RWPE1 (cell line): ENCODE results near the gene AP1AR.

Source experiments
- CTCF ChIA-PET: fragments of 350-600 bp; sonication (Branson Sonifier 250); formaldehyde crosslinking; extraction: SDS; loops from one replicate; lab custom pipeline; 2021; lab: Yijun Ruan, JAX
- POLR2A ChIA-PET: fragments of 400-600 bp; formaldehyde crosslinking; extraction: SDS; loops from one replicate; lab custom pipeline; 2020; ENCODE audit warnings: antibody characterized with exemption; ENCODE audit not compliant: low non-redundant PET; lab: Yijun Ruan, JAX
- DNase-seq: peaks from one replicate; pipeline ENCODE4 v3.0.0; 2012; ENCODE audit warnings: low spot score
- H3K27ac ChIP-seq: fragments of 450-650 bp; 2 replicates; pipeline ENCODE4 v1.5.1; 2017
- TF ChIP-seq, protein P1 (sequence below): fragments of 450-650 bp; conservative IDR thresholded peaks from 2 replicates; pipeline ENCODE4 v1.5.1; 2017; ENCODE audit warnings: low read depth, mild to moderate bottlenecking

Gene AP1AR

DNA sequence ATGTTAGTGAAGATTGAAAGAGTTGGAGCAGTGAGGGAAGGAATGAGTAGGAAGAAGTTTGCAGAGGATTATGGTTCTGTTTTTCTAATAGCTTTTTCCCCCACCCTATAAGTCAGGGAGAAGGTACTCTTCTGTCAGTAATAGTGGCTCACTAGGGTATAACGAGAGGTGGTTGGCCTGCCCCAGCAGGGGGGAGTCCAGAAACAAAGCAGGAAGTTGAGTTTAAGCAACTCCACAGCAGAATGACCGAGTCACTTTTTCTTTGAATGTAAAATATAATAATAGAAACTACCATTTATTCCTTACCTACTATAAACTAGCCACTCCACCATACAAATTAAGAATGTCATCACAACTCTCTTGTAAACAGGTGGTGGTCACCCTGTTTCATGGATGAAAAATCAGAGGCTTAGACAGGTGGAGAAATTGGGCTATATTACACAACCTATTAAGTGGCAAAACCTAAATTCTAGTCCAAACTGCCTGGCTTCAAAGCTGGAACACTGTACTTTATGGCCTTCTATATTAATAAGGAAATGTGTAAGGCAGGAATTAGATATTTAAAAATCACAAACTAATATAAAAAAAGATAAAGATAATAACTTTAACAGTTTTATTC is 21.9 kb downstream of the AP1AR start:
- ChIA-PET POLR2A (no interaction called here), CTCF (no interaction called here)
- no peak overlapping the region for H3K27ac ChIP-seq
- TF ChIP-seq, protein P1, sequence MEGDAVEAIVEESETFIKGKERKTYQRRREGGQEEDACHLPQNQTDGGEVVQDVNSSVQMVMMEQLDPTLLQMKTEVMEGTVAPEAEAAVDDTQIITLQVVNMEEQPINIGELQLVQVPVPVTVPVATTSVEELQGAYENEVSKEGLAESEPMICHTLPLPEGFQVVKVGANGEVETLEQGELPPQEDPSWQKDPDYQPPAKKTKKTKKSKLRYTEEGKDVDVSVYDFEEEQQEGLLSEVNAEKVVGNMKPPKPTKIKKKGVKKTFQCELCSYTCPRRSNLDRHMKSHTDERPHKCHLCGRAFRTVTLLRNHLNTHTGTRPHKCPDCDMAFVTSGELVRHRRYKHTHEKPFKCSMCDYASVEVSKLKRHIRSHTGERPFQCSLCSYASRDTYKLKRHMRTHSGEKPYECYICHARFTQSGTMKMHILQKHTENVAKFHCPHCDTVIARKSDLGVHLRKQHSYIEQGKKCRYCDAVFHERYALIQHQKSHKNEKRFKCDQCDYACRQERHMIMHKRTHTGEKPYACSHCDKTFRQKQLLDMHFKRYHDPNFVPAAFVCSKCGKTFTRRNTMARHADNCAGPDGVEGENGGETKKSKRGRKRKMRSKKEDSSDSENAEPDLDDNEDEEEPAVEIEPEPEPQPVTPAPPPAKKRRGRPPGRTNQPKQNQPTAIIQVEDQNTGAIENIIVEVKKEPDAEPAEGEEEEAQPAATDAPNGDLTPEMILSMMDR, result no peak
- no peak for DNase-seq

DNA sequence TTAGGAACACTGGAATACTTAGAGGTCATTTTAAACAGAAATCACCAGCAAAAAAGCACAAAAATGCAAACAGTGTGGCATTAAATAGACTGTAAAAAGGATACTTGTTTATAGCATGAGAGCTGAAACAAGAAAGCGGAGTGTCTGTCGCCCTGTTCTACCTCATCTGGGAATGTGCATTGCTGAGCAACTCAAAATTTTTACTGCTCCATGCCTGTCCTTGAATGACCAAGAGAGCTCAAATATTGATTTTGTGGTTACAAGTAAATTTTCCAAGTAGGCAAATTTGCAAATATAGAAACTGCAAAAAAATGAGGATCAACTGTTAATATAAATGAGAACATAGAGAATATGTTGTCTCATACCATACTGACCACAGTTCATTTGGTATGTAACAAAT is 25.5 kb downstream of the AP1AR start:
- ChIA-PET POLR2A (no interaction called here), CTCF (interaction anchor here (0.6 kb wide), 1 partner anchor 9 kb away, joined by 3 read pairs; no protein-coding TSS in a partner anchor)
- TF ChIP-seq, protein P1, result no peak
- H3K27ac ChIP-seq, result no peak overlapping the region
- DNase-seq, result no peak

- no peak overlapping the region for H3K27ac ChIP-seq
- POLR2A ChIA-PET, result no interaction called here
- CTCF ChIA-PET, result interaction anchor here (0.5 to 1.0 kb wide), 5 partner anchors 30 to 664 kb away, joined by 3 to 11 read pairs (median 4); partner anchors contain the start of gene ALPK1
- TF ChIP-seq, protein P1, result peak; percentile 27
- DNase-seq, result no peak
These were observed 35.2 kb downstream of the AP1AR start for GRCh38 chr4:112266823-112267222.

DNA sequence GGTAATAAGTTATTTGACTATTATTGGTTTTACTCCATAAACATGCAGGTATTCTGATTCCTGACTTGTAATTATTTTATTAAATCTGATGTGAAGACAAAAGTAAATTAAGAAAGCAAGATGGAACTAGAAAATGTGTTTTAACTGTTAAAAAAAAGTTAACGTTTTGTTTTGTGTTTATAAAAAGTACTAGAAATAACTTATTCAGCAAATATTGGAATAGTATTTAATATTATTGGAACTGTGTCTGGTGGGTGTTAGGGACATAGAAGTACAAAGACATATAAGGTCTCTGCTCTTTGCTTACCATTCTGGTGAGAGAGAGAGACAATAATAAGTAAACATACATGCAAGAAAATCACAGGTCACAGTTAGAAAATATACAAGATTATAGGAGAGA is 38.5 kb downstream of the AP1AR start:
- no peak overlapping the region for H3K27ac ChIP-seq
- TF ChIP-seq, protein P1, result no peak
- DNase-seq, result no peak
- ChIA-PET POLR2A (no interaction called here), CTCF (no interaction called here)

- CTCF ChIA-PET, result no interaction called here
These were observed 39.2 kb downstream of the AP1AR start for GRCh38 chr4:112270640-112271421.

DNA sequence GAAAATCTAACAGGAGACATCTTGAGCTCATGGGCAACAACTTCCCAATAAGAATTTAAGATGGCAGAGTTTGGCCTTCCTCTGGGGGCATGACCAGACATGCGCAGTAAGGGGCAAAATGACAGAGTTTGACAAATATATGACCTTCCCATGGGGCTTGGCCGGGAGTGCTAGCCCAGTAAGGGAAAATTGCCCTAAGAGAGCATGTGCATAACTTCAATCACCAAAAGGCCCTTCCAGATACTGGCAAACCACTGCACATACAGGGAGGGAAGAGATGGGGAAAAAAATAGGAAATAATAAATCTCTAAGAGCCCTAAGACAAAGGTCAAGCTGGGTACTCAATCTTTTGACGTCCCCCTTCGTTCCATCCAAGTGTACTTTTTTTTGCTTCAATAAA is 40.7 kb downstream of the AP1AR start:
- POLR2A ChIA-PET, result no interaction called here
- no peak for DNase-seq
- H3K27ac ChIP-seq, result no peak overlapping the region
- TF ChIP-seq, protein P1, result no peak
- CTCF ChIA-PET, result no interaction called here

More at GRCh38 chr4:112270640-112271421, 39.2 kb downstream of the AP1AR start:
- no peak overlapping the region for H3K27ac ChIP-seq
- no peak for DNase-seq
- TF ChIP-seq, protein P1, result no peak
- POLR2A ChIA-PET, result no interaction called here
